Smooth muscle cell (in vitro differentiated cells): Measurements from ENCODE around the gene SV2A. TPM values are rescaled to one million over a fixed set of nuclear protein-coding genes. Genes with fewer than 3 reads are reported as not detected.

Experiments
- DNase-seq: peaks from one replicate; lab custom pipeline; 2025; ENCODE audit not compliant: unreplicated experiment; lab: John Stamatoyannopoulos, UW
- H2AFZ ChIP-seq: fragments of 200-600 bp; sonication (generic); 2 replicates; pipeline ENCODE4 v1.6.0; 2016; ENCODE audit warnings: antibody characterized with exemption, low read depth, mild to moderate bottlenecking
- H3F3A ChIP-seq: fragments of 200-600 bp; sonication (generic); 2 replicates; pipeline ENCODE4 v1.6.0; 2017; ENCODE audit warnings: antibody characterized with exemption, low read depth
- H3K27ac ChIP-seq: fragments of 200-600 bp; sonication (generic); 2 replicates; pipeline ENCODE4 v1.5.1; 2016; ENCODE audit warnings: low read depth, mild to moderate bottlenecking
- H3K27me3 ChIP-seq: fragments of 200-600 bp; sonication (generic); 2 replicates; pipeline ENCODE4 v1.6.1; 2016; ENCODE audit warnings: low read depth, mild to moderate bottlenecking
- H3K36me3 ChIP-seq: fragments of 200-600 bp; sonication (generic); 2 replicates; pipeline ENCODE4 v1.5.1; 2016; ENCODE audit warnings: low read depth
- H3K4me1 ChIP-seq: fragments of 200-600 bp; sonication (generic); 2 replicates; pipeline ENCODE4 v1.5.1; 2016; ENCODE audit warnings: low read depth
- H3K4me2 ChIP-seq: fragments of 200-600 bp; sonication (generic); 2 replicates; pipeline ENCODE4 v1.6.0; 2016; ENCODE audit warnings: mild to moderate bottlenecking
- H3K4me3 ChIP-seq: fragments of 200-600 bp; sonication (generic); 2 replicates; pipeline ENCODE4 v1.5.1; 2016; ENCODE audit warnings: mild to moderate bottlenecking
- H3K79me2 ChIP-seq: fragments of 200-600 bp; sonication (generic); 2 replicates; pipeline ENCODE4 v1.6.0; 2016; ENCODE audit warnings: low read depth, mild to moderate bottlenecking
- H3K9ac ChIP-seq: fragments of 200-600 bp; sonication (generic); 2 replicates; pipeline ENCODE4 v1.6.0; 2016; ENCODE audit warnings: low read depth
- H3K9me3 ChIP-seq: fragments of 200-600 bp; sonication (generic); replicated peaks from 2 replicates; pipeline ENCODE4 v1.5.1; 2016; ENCODE audit warnings: low read depth
- H4K20me1 ChIP-seq: fragments of 200-600 bp; sonication (generic); 2 replicates; pipeline ENCODE4 v1.6.0; 2016; ENCODE audit warnings: low read depth
- CTCF ChIP-seq: fragments of 200-600 bp; sonication (generic); IDR thresholded peaks from 2 replicates; pipeline ENCODE4 v1.5.1; 2017; ENCODE audit warnings: borderline replicate concordance, mild to moderate bottlenecking, antibody characterized with exemption; ENCODE audit not compliant: insufficient read depth, poor library complexity, severe bottlenecking
- WGBS: methylation state at CpG from one replicate; pipeline ENCODE4 v1.1.7; 2016; ENCODE audit warnings: low lambda C conversion rate; 5-methylcytosine and 5-hydroxymethylcytosine counted together
- polyA plus RNA-seq: library from polyadenylated mRNA; unstranded; fragments of >200 nt; fragmentation: Nextera tagmentation; extraction: Ambion mirVana; gene quantifications from 2 replicates; pipeline ENCODE4 v1.2.1, GENCODE V29; 2016
- total RNA-seq: library from RNA; depleted of rRNA; stranded (reverse); fragments of >200 nt; gene quantifications from 2 replicates; pipeline ENCODE4 v1.2.3, GENCODE V29; 2014

Gene SV2A
- total and polyA plus RNA-seq, 2 experiments from 2014 or later: 9.8 to 14.0 TPM

- no peaks in the 10 kb centered on the region for H4K20me1 ChIP-seq
- no peaks in the 10 kb centered on the region for H3K9me3 ChIP-seq
- H3K27me3 ChIP-seq: no peaks in the 10 kb centered on the region
- WGBS: 8% methylated on average over 5 of the region's 10 CpGs
- H2AFZ ChIP-seq: peak overlapping the region; percentile 82
- no peaks in the 10 kb centered on the region for H3K36me3 ChIP-seq
- H3K27ac ChIP-seq: no peak overlapping the region
- H3K4me1 ChIP-seq: peaks cover 12% of the 10 kb centered on the region
- H3K4me3 ChIP-seq: peak overlapping the region; percentile 89
- DNase-seq: no peak
- TF ChIP-seq CTCF: no peak
- no peaks in the 10 kb centered on the region for H3F3A ChIP-seq
- H3K79me2 ChIP-seq: peaks cover 8% of the 10 kb centered on the region
- H3K4me2 ChIP-seq: peak overlapping the region; percentile 99
- no peak overlapping the region for H3K9ac ChIP-seq
Observed at GRCh38 chr1:149916898-149917252, 769 bp downstream of the SV2A start.

- Histone ChIP-seq H4K20me1 (no peaks in the 10 kb centered on the region), H3K36me3 (no peaks in the 10 kb centered on the region), H3F3A (no peaks in the 10 kb centered on the region), H3K9ac (no peak overlapping the region), H3K27me3 (no peaks in the 10 kb centered on the region), H3K4me1 (peaks cover 12% of the 10 kb centered on the region), H2AFZ (peak overlapping the region; percentile 82), H3K4me3 (peak overlapping the region; percentile 89), H3K9me3 (no peaks in the 10 kb centered on the region), H3K4me2 (peak overlapping the region; percentile 99), H3K79me2 (peaks cover 8% of the 10 kb centered on the region), H3K27ac (no peak overlapping the region)
- TF ChIP-seq CTCF: no peak
- no peak for DNase-seq
- 13% methylated on average over 8 of the region's 9 CpGs for WGBS
Observed at GRCh38 chr1:149916193-149916897, 1.3 kb downstream of the SV2A start.

GRCh38 chr1:149915429-149916192 lies 2.0 kb downstream of the SV2A start:
- Histone ChIP-seq H3K36me3 (no peaks in the 10 kb centered on the region), H3K9me3 (no peaks in the 10 kb centered on the region), H3K27me3 (no peaks in the 10 kb centered on the region), H2AFZ (no peak overlapping the region), H3F3A (no peaks in the 10 kb centered on the region), H3K79me2 (peaks cover 8% of the 10 kb centered on the region), H3K27ac (no peak overlapping the region), H3K4me1 (peaks cover 12% of the 10 kb centered on the region), H3K9ac (no peak overlapping the region), H4K20me1 (no peaks in the 10 kb centered on the region), H3K4me3 (no peak overlapping the region), H3K4me2 (peak overlapping the region; percentile 99)
- 83% methylated on average over 11 of the region's 11 CpGs for WGBS
- DNase-seq: no peak
- TF ChIP-seq CTCF: no peak
